ENCODE measurements around the gene BMPR1A. TPM values are rescaled to one million over a fixed set of nuclear protein-coding genes. Genes with fewer than 3 reads are reported as not detected.
A peak's percentile ranks its signal among the peaks of the same experiment; 100 is the strongest.

Gene BMPR1A
- total and polyA plus RNA-seq, 4 experiments from 2014 or later: 4.7 to 21.0 (median 10.4) TPM

DNA sequence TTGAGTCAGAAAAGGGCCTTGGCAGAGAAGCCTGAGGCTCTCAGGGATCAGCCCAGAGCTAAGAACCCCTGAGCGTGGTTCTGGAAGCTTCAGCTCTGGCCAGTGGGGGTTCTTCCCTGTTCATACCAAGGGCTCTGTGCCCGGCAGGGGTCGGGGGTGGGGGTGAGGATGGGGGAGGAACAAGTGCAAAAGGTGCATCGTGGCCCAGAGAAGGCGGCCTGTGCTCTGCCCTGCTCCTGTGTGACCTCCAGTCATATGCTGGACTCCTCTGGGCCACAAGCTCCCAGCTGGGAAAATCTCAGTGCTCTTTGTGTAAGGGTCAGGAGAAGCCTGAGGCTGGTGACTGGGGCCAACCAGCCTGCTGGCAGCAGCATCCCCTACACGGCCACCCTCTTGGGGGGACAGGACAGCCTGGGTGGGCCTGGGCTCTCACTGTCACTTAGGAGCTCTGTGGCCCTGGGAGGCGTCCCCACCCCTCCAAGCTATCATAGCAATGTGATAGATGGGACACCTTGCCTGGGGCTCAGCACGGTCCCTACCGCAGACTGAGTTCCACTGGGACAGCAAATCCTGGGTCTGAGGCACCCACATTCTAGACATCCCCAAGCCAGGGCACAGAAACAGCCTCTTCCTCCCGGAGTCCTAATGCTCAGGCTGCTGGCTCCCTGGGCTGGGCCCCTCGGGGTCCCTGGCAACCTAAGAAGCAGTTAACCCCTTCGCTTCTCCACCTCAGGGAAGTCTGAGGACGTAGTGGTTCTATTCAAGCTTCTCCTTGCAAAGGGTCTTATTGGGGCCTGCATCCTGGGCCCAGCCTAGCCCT, 198.5 kb downstream of the BMPR1A start:
- intact Hi-C loops (cut with micrococcal nuclease): no loop called here
- H3K27me3 Mint-ChIP-seq: no peaks in the 10 kb centered on the region
- DNase-seq: no peak
- H3K4me1 Mint-ChIP-seq: peaks cover 10 to 20% (median 12%) of the 10 kb centered on the region in 4 donors
- Histone ChIP-seq H3K4me1 (ENCODE audit: insufficient read depth, low read length) (peaks cover 20% of the 10 kb centered on the region), H3K27ac (ENCODE audit: low read depth, low read length) (no peak overlapping the region), H3K36me3 (ENCODE audit: insufficient read depth, low read length) (no peaks in the 10 kb centered on the region), H3K9me3 (ENCODE audit: control insufficient read depth in 1 of 2, low read length in 2 of 2) (no peaks in the 10 kb centered on the region), H3K27me3 (ENCODE audit: insufficient read depth, low read length) (no peaks in the 10 kb centered on the region), H3K4me3 (ENCODE audit: low read length in 2 of 2) (no peak overlapping the region)
- peak overlapping the region in 1 of 8 donors; percentile 41 for H3K4me3 Mint-ChIP-seq
- no peak overlapping the region for H3K27ac Mint-ChIP-seq
- POLR2A ChIA-PET (ENCODE audit: partially characterized antibody): interaction anchor here (2.1 kb wide), 1 partner anchor 16 kb away, joined by 6 read pairs; no protein-coding TSS in a partner anchor
- peaks cover 0 to 8% of the 10 kb centered on the region in 2 donors for H3K36me3 Mint-ChIP-seq
- H3K9me3 Mint-ChIP-seq: peaks cover 0 to 24% (median 17%) of the 10 kb centered on the region in 8 donors
- CTCF ChIA-PET (ENCODE audit: partially characterized antibody): interaction anchor here (1.0 kb wide), 2 partner anchors 13 to 15 kb away, joined by 3 to 4 read pairs; no protein-coding TSS in a partner anchor

DNA sequence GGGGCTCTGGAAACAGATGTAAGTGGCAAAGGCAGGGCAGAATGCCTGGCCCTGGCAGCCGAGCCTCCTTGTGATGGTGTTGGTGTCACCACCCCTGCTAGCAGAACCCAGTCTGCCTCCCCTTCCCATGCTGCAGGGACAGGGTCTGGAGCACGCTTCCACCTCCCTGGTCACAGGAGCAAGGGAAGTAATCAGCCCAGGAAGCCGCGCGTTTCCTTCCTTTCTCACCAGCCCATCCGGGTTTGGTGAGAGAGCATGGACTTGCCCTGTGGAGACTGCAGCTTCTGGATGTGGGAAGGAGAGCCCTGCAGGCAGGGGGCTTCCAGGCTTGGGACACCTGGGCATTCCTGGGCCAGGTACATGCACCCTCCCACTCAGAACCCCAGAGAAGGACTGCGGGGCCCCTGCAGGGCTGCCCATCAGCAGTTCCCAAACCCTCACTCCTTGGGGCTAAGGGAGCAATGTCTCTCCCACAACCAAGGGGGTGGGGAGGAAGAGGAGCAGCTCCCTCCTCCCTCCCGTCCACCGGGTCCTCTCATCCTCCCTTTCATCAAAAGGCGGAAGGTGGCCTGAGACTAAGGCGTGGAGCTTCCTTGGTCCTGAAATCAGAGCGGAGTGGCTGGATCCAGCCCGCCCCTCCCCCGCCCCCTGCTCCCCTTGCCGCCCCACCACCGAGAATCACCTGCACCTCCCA, 199.2 kb downstream of the BMPR1A start:
- DNase-seq: no peak
- POLR2A ChIA-PET (ENCODE audit: partially characterized antibody): interaction anchor here (2.1 kb wide), 1 partner anchor 15 kb away, joined by 6 read pairs; no protein-coding TSS in a partner anchor
- no peaks in the 10 kb centered on the region for H3K27me3 Mint-ChIP-seq

DNA sequence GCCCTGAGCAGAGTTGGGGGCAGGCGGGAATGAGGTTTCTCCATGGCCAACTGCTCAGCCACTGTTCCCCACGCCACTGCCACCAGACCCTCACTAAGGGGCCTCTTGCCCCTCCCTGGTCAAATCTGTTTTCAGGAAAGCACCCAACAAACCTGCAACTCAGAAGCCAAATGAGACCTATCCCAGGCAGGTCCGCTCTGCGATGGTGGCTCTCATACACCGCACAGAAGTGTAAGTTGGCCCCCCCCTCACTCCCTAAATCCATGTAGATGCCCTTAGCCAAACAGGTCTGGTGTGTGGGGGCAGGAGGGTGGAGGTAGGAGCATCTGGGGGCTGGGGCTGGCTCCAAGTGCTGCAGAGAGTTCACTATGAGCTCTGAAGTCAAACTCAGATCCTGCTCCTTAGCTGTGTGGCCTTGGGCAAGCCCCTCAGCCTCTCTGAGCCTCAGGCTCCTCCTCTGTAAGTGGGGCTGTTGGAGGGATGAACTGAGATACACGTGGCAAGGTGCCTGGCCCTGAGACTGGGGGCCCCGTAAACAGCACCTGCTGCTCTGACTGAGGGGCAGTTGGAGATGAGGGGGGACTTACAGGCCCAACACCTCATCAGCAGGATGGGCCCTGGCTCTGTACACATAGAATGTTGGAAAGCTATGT, 199.9 kb downstream of the BMPR1A start:
- intact Hi-C loops (cut with micrococcal nuclease): no loop called here
- Histone ChIP-seq H3K27ac (ENCODE audit: low read depth, low read length) (no peak overlapping the region), H3K27me3 (ENCODE audit: insufficient read depth, low read length) (no peaks in the 10 kb centered on the region), H3K9me3 (ENCODE audit: control insufficient read depth in 1 of 2, low read length in 2 of 2) (no peaks in the 10 kb centered on the region), H3K36me3 (ENCODE audit: insufficient read depth, low read length) (no peaks in the 10 kb centered on the region), H3K4me3 (ENCODE audit: low read length in 2 of 2) (no peak overlapping the region), H3K4me1 (ENCODE audit: insufficient read depth, low read length) (peaks cover 5% of the 10 kb centered on the region)
- Mint-ChIP-seq H3K27ac (peak overlapping the region in 1 of 7 donors; percentile 29), H3K9me3 (peaks cover 0 to 20% (median 16%) of the 10 kb centered on the region in 8 donors), H3K4me1 (peaks cover 4 to 8% (median 5%) of the 10 kb centered on the region in 4 donors), H3K27me3 (no peaks in the 10 kb centered on the region), H3K36me3 (peaks cover 0 to 8% of the 10 kb centered on the region in 2 donors), H3K4me3 (peak overlapping the region in 1 of 8 donors; percentile 43)
- DNase-seq: no peak
- CTCF ChIA-PET (ENCODE audit: partially characterized antibody): interaction anchor here (1.0 to 1.4 kb wide), 2 partner anchors 10 to 17 kb away, joined by 4 to 7 read pairs; no protein-coding TSS in a partner anchor
- POLR2A ChIA-PET (ENCODE audit: partially characterized antibody): interaction anchor here (0.5 to 2.1 kb wide), 2 partner anchors 14 to 18 kb away, joined by 4 to 6 read pairs; no protein-coding TSS in a partner anchor

More for the DNA sequence above, 199.2 kb downstream of the BMPR1A start:
- no peak overlapping the region for H3K27ac ChIP-seq (ENCODE audit: low read depth, low read length)
- H3K36me3 ChIP-seq (ENCODE audit: insufficient read depth, low read length): no peaks in the 10 kb centered on the region
- H3K27me3 ChIP-seq (ENCODE audit: insufficient read depth, low read length): no peaks in the 10 kb centered on the region
- CTCF ChIA-PET (ENCODE audit: partially characterized antibody): interaction anchor here (1.0 kb wide), 2 partner anchors 12 to 16 kb away, joined by 3 to 4 read pairs; no protein-coding TSS in a partner anchor
- no peak overlapping the region for H3K27ac Mint-ChIP-seq
- H3K36me3 Mint-ChIP-seq: peaks cover 0 to 8% of the 10 kb centered on the region in 2 donors
- peaks cover 6 to 13% (median 10%) of the 10 kb centered on the region in 4 donors for H3K4me1 Mint-ChIP-seq
- H3K9me3 Mint-ChIP-seq: peaks cover 0 to 20% (median 16%) of the 10 kb centered on the region in 8 donors
- H3K4me3 Mint-ChIP-seq: no peak overlapping the region
- intact Hi-C loops (cut with micrococcal nuclease): no loop called here
- no peak overlapping the region for H3K4me3 ChIP-seq (ENCODE audit: low read length in 2 of 2)
- H3K9me3 ChIP-seq (ENCODE audit: control insufficient read depth in 1 of 2, low read length in 2 of 2): no peaks in the 10 kb centered on the region
- H3K4me1 ChIP-seq (ENCODE audit: insufficient read depth, low read length): peaks cover 12% of the 10 kb centered on the region

DNA sequence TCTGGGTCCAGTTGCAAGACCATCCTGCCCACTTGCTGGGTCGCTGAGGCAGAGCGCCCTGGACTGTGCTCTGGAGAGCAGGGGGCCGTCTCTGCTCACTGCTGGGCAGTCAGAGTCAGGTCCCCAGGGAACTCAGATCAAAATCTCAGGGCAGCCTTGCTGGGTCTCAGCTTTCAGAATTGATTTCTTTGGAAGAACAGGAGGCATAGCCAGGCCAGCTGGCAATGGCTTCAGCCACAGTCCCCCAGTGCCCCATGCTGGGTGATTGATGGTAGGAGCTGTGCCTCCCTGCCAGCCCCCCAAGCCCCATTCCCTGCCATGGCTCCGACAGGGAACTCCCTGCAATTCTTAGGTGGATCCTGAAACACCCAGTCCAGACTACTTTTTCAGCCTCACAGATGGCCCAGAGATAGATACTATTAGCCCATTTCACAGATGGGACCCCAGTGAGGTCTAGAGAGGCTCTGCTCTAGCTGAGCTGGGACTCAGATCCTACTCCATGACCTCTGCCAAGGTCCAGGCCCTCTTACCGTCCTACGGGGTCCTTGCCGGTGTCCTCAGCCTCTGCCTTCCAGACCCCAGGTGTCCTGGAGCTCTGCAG, 200.5 kb downstream of the BMPR1A start:
- intact Hi-C loops (cut with micrococcal nuclease): no loop called here
- DNase-seq: no peak

DNA sequence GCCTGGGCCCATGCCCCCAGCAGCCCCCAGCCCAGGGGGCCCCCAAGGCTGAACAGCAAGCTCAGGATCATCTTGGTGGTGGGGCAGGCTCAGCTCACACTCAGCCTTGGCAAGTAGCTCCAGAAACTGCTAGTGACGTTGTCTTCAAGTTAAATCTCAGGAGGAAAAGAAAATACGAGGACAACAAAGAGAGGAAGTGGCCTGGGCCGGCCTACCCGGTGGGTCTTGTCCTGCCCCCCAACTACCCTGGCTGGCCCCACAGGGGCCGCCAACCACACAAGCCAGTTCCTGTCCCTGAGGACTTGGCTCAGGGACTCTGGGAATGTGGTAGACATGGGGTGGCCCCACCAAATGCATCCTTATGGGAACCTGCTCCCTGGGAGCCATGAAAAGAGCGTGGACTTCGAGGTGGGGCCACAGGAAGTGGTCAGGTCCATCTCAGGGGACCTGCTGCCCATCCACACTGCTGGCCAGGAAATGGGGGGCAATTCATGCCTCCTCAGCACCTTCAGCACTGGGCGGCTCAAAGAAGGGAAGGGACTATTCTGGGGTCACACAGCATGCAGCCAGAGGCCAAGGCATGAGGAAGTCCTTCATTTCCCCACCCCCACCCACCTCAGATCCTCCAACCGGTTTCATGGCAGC, 201.2 kb downstream of the BMPR1A start, which contains the start of gene MMRN2:
Gene MMRN2 (minus strand): TSS at position 145 of the 645 bp plus-strand sequence. CDS start 74 bp downstream, at position 71.
- peaks cover 4% of the 10 kb centered on the region for H3K4me1 ChIP-seq (ENCODE audit: insufficient read depth, low read length)
- ChIA-PET POLR2A (ENCODE audit: partially characterized antibody) (no interaction called here), CTCF (ENCODE audit: partially characterized antibody) (interaction anchor here (1.1 to 1.4 kb wide), 2 partner anchors 8 to 12 kb away, joined by 3 to 7 read pairs; no protein-coding TSS in a partner anchor)
- no peaks in the 10 kb centered on the region for H3K27me3 Mint-ChIP-seq
- H3K4me1 Mint-ChIP-seq: peaks cover 4 to 5% (median 4%) of the 10 kb centered on the region in 4 donors
- H3K36me3 Mint-ChIP-seq: no peaks in the 10 kb centered on the region
- no peak for DNase-seq
- H3K27me3 ChIP-seq (ENCODE audit: insufficient read depth, low read length): no peaks in the 10 kb centered on the region
- no peak within 1 kb of the TSS for H3K27ac ChIP-seq (ENCODE audit: low read depth, low read length)
- H3K9me3 ChIP-seq (ENCODE audit: control insufficient read depth in 1 of 2, low read length in 2 of 2): no peaks in the 10 kb centered on the region
- H3K4me3 Mint-ChIP-seq: no peak within 1 kb of the TSS
- H3K36me3 ChIP-seq (ENCODE audit: insufficient read depth, low read length): no peaks in the 10 kb centered on the region
- no peak within 1 kb of the TSS for H3K4me3 ChIP-seq (ENCODE audit: low read length in 2 of 2)
- peaks cover 0 to 9% (median 7%) of the 10 kb centered on the region in 8 donors for H3K9me3 Mint-ChIP-seq
- H3K27ac Mint-ChIP-seq: peak within 1 kb of the TSS in 1 of 7 donors; percentile 29
- intact Hi-C loops (cut with micrococcal nuclease): no loop called here

More for the DNA sequence above, 200.5 kb downstream of the BMPR1A start:
- Histone ChIP-seq H3K36me3 (ENCODE audit: insufficient read depth, low read length) (no peaks in the 10 kb centered on the region), H3K27ac (ENCODE audit: low read depth, low read length) (no peak overlapping the region), H3K4me1 (ENCODE audit: insufficient read depth, low read length) (peaks cover 4% of the 10 kb centered on the region), H3K27me3 (ENCODE audit: insufficient read depth, low read length) (no peaks in the 10 kb centered on the region), H3K9me3 (ENCODE audit: control insufficient read depth in 1 of 2, low read length in 2 of 2) (no peaks in the 10 kb centered on the region), H3K4me3 (ENCODE audit: low read length in 2 of 2) (no peak overlapping the region)
- Mint-ChIP-seq H3K36me3 (peaks cover 0 to 5% of the 10 kb centered on the region in 2 donors), H3K9me3 (peaks cover 0 to 16% (median 12%) of the 10 kb centered on the region in 8 donors), H3K27me3 (no peaks in the 10 kb centered on the region), H3K27ac (no peak overlapping the region), H3K4me1 (peaks cover 4 to 6% (median 5%) of the 10 kb centered on the region in 4 donors), H3K4me3 (no peak overlapping the region)
- ChIA-PET POLR2A (ENCODE audit: partially characterized antibody) (interaction anchor here (0.5 to 2.1 kb wide), 2 partner anchors 14 to 18 kb away, joined by 4 to 6 read pairs; no protein-coding TSS in a partner anchor), CTCF (ENCODE audit: partially characterized antibody) (interaction anchor here (1.0 to 1.4 kb wide), 3 partner anchors 9 to 18 kb away, joined by 3 to 7 read pairs (median 4); no protein-coding TSS in a partner anchor)

Measured in CD4-positive, alpha-beta memory T cell (primary cell).